Smooth muscle cell (in vitro differentiated cells): ENCODE measurements around the gene PRKD1. TPM values are rescaled to one million over a fixed set of nuclear protein-coding genes. Genes with fewer than 3 reads are reported as not detected.

Experiments used
- DNase-seq: peaks from one replicate; lab custom pipeline; 2025; ENCODE audit not compliant: unreplicated experiment; lab: John Stamatoyannopoulos, UW
- H2AFZ ChIP-seq: fragments of 200-600 bp; sonication (generic); 2 replicates; pipeline ENCODE4 v1.6.0; 2016; ENCODE audit warnings: antibody characterized with exemption, low read depth, mild to moderate bottlenecking
- H3F3A ChIP-seq: fragments of 200-600 bp; sonication (generic); 2 replicates; pipeline ENCODE4 v1.6.0; 2017; ENCODE audit warnings: antibody characterized with exemption, low read depth
- H3K27ac ChIP-seq: fragments of 200-600 bp; sonication (generic); 2 replicates; pipeline ENCODE4 v1.5.1; 2016; ENCODE audit warnings: low read depth, mild to moderate bottlenecking
- H3K27me3 ChIP-seq: fragments of 200-600 bp; sonication (generic); 2 replicates; pipeline ENCODE4 v1.6.1; 2016; ENCODE audit warnings: low read depth, mild to moderate bottlenecking
- H3K36me3 ChIP-seq: fragments of 200-600 bp; sonication (generic); 2 replicates; pipeline ENCODE4 v1.5.1; 2016; ENCODE audit warnings: low read depth
- H3K4me1 ChIP-seq: fragments of 200-600 bp; sonication (generic); 2 replicates; pipeline ENCODE4 v1.5.1; 2016; ENCODE audit warnings: low read depth
- H3K4me2 ChIP-seq: fragments of 200-600 bp; sonication (generic); 2 replicates; pipeline ENCODE4 v1.6.0; 2016; ENCODE audit warnings: mild to moderate bottlenecking
- H3K4me3 ChIP-seq: fragments of 200-600 bp; sonication (generic); 2 replicates; pipeline ENCODE4 v1.5.1; 2016; ENCODE audit warnings: mild to moderate bottlenecking
- H3K79me2 ChIP-seq: fragments of 200-600 bp; sonication (generic); 2 replicates; pipeline ENCODE4 v1.6.0; 2016; ENCODE audit warnings: low read depth, mild to moderate bottlenecking
- H3K9ac ChIP-seq: fragments of 200-600 bp; sonication (generic); 2 replicates; pipeline ENCODE4 v1.6.0; 2016; ENCODE audit warnings: low read depth
- H3K9me3 ChIP-seq: fragments of 200-600 bp; sonication (generic); replicated peaks from 2 replicates; pipeline ENCODE4 v1.5.1; 2016; ENCODE audit warnings: low read depth
- H4K20me1 ChIP-seq: fragments of 200-600 bp; sonication (generic); 2 replicates; pipeline ENCODE4 v1.6.0; 2016; ENCODE audit warnings: low read depth
- CTCF ChIP-seq: fragments of 200-600 bp; sonication (generic); IDR thresholded peaks from 2 replicates; pipeline ENCODE4 v1.5.1; 2017; ENCODE audit warnings: borderline replicate concordance, mild to moderate bottlenecking, antibody characterized with exemption; ENCODE audit not compliant: insufficient read depth, poor library complexity, severe bottlenecking
- WGBS: methylation state at CpG from one replicate; pipeline ENCODE4 v1.1.7; 2016; ENCODE audit warnings: low lambda C conversion rate; 5-methylcytosine and 5-hydroxymethylcytosine counted together
- polyA plus RNA-seq: library from polyadenylated mRNA; unstranded; fragments of >200 nt; fragmentation: Nextera tagmentation; extraction: Ambion mirVana; gene quantifications from 2 replicates; pipeline ENCODE4 v1.2.1, GENCODE V29; 2016
- total RNA-seq: library from RNA; depleted of rRNA; stranded (reverse); fragments of >200 nt; gene quantifications from 2 replicates; pipeline ENCODE4 v1.2.3, GENCODE V29; 2014

Gene PRKD1
- total and polyA plus RNA-seq, 2 experiments from 2014 or later = 3.7 to 7.2 TPM

- no peak for TF ChIP-seq CTCF
- no peak for DNase-seq
- no peaks in the 10 kb centered on the region for H3K36me3 ChIP-seq
- H3K27ac ChIP-seq = no peak overlapping the region
- no peak overlapping the region for H2AFZ ChIP-seq
- no peaks in the 10 kb centered on the region for H4K20me1 ChIP-seq
- no peaks in the 10 kb centered on the region for H3K27me3 ChIP-seq
- no peaks in the 10 kb centered on the region for H3K4me1 ChIP-seq
- no peaks in the 10 kb centered on the region for H3F3A ChIP-seq
- H3K4me3 ChIP-seq = no peak overlapping the region
- H3K9ac ChIP-seq = no peak overlapping the region
- H3K9me3 ChIP-seq = no peaks in the 10 kb centered on the region
- 94% methylated on average over 3 of the region's 3 CpGs for WGBS
- H3K79me2 ChIP-seq = no peaks in the 10 kb centered on the region
- H3K4me2 ChIP-seq = no peak overlapping the region
These were observed 175.3 kb downstream of the PRKD1 start for GRCh38 chr14:29752221-29752923.

GRCh38 chr14:29749829-29750228 lies 177.8 kb downstream of the PRKD1 start:
- no peak for TF ChIP-seq CTCF
- no peaks in the 10 kb centered on the region for H3K9me3 ChIP-seq
- no peaks in the 10 kb centered on the region for H3K79me2 ChIP-seq
- no peak overlapping the region for H3K27ac ChIP-seq
- H3F3A ChIP-seq = no peaks in the 10 kb centered on the region
- no peaks in the 10 kb centered on the region for H3K4me1 ChIP-seq
- DNase-seq = no peak
- no peaks in the 10 kb centered on the region for H4K20me1 ChIP-seq
- H2AFZ ChIP-seq = no peak overlapping the region
- no peaks in the 10 kb centered on the region for H3K36me3 ChIP-seq
- 85% methylated on average over 2 of the region's 2 CpGs for WGBS
- no peak overlapping the region for H3K9ac ChIP-seq
- H3K4me2 ChIP-seq = no peak overlapping the region
- H3K27me3 ChIP-seq = no peaks in the 10 kb centered on the region
- no peak overlapping the region for H3K4me3 ChIP-seq

- Histone ChIP-seq H3K27me3 (no peaks in the 10 kb centered on the region), H3K4me3 (no peak overlapping the region), H3K27ac (no peak overlapping the region), H3K9me3 (no peaks in the 10 kb centered on the region), H3K9ac (no peak overlapping the region), H2AFZ (no peak overlapping the region), H3K79me2 (no peaks in the 10 kb centered on the region), H4K20me1 (no peaks in the 10 kb centered on the region), H3K4me1 (no peaks in the 10 kb centered on the region), H3K4me2 (peak overlapping the region; percentile 17), H3K36me3 (no peaks in the 10 kb centered on the region), H3F3A (no peaks in the 10 kb centered on the region)
- TF ChIP-seq CTCF = no peak
- no peak for DNase-seq
- 56% methylated on average over 3 of the region's 3 CpGs for WGBS
These were observed 178.3 kb downstream of the PRKD1 start for GRCh38 chr14:29749327-29749726.

GRCh38 chr14:29745863-29746262 lies 181.8 kb downstream of the PRKD1 start:
- 98% methylated on average over 3 of the region's 3 CpGs for WGBS
- H3K9ac ChIP-seq = no peak overlapping the region
- H3K79me2 ChIP-seq = peaks cover 3% of the 10 kb centered on the region
- H4K20me1 ChIP-seq = peaks cover 7% of the 10 kb centered on the region
- no peaks in the 10 kb centered on the region for H3K36me3 ChIP-seq
- no peak overlapping the region for H3K4me2 ChIP-seq
- no peaks in the 10 kb centered on the region for H3K4me1 ChIP-seq
- no peaks in the 10 kb centered on the region for H3K27me3 ChIP-seq
- TF ChIP-seq CTCF = no peak
- no peak overlapping the region for H3K4me3 ChIP-seq
- H2AFZ ChIP-seq = no peak overlapping the region
- no peak for DNase-seq
- H3K27ac ChIP-seq = no peak overlapping the region
- no peaks in the 10 kb centered on the region for H3K9me3 ChIP-seq
- H3F3A ChIP-seq = no peaks in the 10 kb centered on the region
